GM19324 (cell line): ENCODE results near the gene SLC44A3.

Source experiments
- ATAC-seq: cut with Tn5 transposase; IDR thresholded peaks from one replicate; pipeline ENCODE4 v1.9.1; 2021; ENCODE audit warnings: mild to moderate bottlenecking, moderate library complexity; ENCODE audit not compliant: unreplicated experiment, low FRiP score

The SLC44A3 gene

GRCh38 chr1:94801919-94802546 lies 18.1 kb upstream of the SLC44A3 start:
- ATAC-seq, result no peak

- ATAC-seq, result no peak
Observed at GRCh38 chr1:94803106-94803505, 17.1 kb upstream of the SLC44A3 start.

- no peak for ATAC-seq
Observed at GRCh38 chr1:94803517-94804441, 16.4 kb upstream of the SLC44A3 start.

- ATAC-seq, result no peak
Observed at GRCh38 chr1:94804442-94804837, 15.7 kb upstream of the SLC44A3 start.

- no peak for ATAC-seq
Observed at GRCh38 chr1:94805912-94806311, 14.2 kb upstream of the SLC44A3 start.

- ATAC-seq, result no peak
Observed at GRCh38 chr1:94806441-94806871, 13.7 kb upstream of the SLC44A3 start.

GRCh38 chr1:94807742-94808491 lies 12.2 kb upstream of the SLC44A3 start:
- no peak for ATAC-seq

GRCh38 chr1:94808669-94809068 lies 11.5 kb upstream of the SLC44A3 start:
- ATAC-seq, result no peak

GRCh38 chr1:94812985-94813384 lies 7.2 kb upstream of the SLC44A3 start:
- ATAC-seq, result no peak

GRCh38 chr1:94816030-94816429 lies 4.1 kb upstream of the SLC44A3 start:
- no peak for ATAC-seq

GRCh38 chr1:94817712-94818111 lies 2.4 kb upstream of the SLC44A3 start:
- no peak for ATAC-seq

GRCh38 chr1:94819238-94819944 lies 766 bp upstream of the SLC44A3 start:
- no peak for ATAC-seq

- no peak for ATAC-seq
Observed at GRCh38 chr1:94820936-94821335, 779 bp downstream of the SLC44A3 start.

GRCh38 chr1:94821636-94822305 lies 1.6 kb downstream of the SLC44A3 start:
- no peak for ATAC-seq

GRCh38 chr1:94823116-94823515 lies 3.0 kb downstream of the SLC44A3 start:
- ATAC-seq, result no peak

GRCh38 chr1:94825936-94826335 lies 5.8 kb downstream of the SLC44A3 start:
- ATAC-seq, result no peak

GRCh38 chr1:94827434-94827833 lies 7.3 kb downstream of the SLC44A3 start:
- ATAC-seq, result no peak

GRCh38 chr1:94828251-94828650 lies 8.1 kb downstream of the SLC44A3 start:
- no peak for ATAC-seq

GRCh38 chr1:94831641-94832040 lies 11.5 kb downstream of the SLC44A3 start:
- ATAC-seq, result no peak

- ATAC-seq, result no peak
Observed at GRCh38 chr1:94832446-94832845, 12.3 kb downstream of the SLC44A3 start.
